OCI-LY1 (cell line): ENCODE data around the gene CPLX1.
A peak's percentile ranks its signal among the peaks of the same experiment; 100 is the strongest.

Experiments
- H2AFZ ChIP-seq: fragments of 200-600 bp; sonication (generic), shearing (Covaris generic); 2 replicates; pipeline ENCODE4 v1.6.0; 2014; ENCODE audit warnings: antibody characterized with exemption, mild to moderate bottlenecking, low read length
- H3F3A ChIP-seq: fragments of 200-600 bp; sonication (generic), shearing (Covaris generic); 2 replicates; pipeline ENCODE4 v1.6.0; 2014; ENCODE audit warnings: mild to moderate bottlenecking, antibody characterized with exemption, low read length, moderate library complexity; ENCODE audit not compliant: insufficient read depth
- H3K27ac ChIP-seq: fragments of 200-600 bp; sonication (generic); 2 replicates; pipeline ENCODE4 v1.5.1; 2014; ENCODE audit warnings: low read length, mixed run types, mild to moderate bottlenecking, low read depth; ENCODE audit not compliant: poor library complexity, severe bottlenecking
- H3K27me3 ChIP-seq: fragments of 200-600 bp; sonication (generic); 2 replicates; pipeline ENCODE4 v1.6.0; 2014; ENCODE audit warnings: antibody characterized with exemption, mild to moderate bottlenecking, low read length, moderate library complexity; ENCODE audit not compliant: insufficient read depth
- H3K36me3 ChIP-seq: fragments of 200-600 bp; sonication (generic); 2 replicates; pipeline ENCODE4 v1.6.1; 2014; ENCODE audit warnings: mild to moderate bottlenecking, antibody characterized with exemption, low read length, moderate library complexity, mixed read lengths; ENCODE audit not compliant: insufficient read depth
- H3K4me1 ChIP-seq: fragments of 200-600 bp; sonication (generic); 2 replicates; pipeline ENCODE4 v1.5.1; 2014; ENCODE audit warnings: mild to moderate bottlenecking, low read length, moderate library complexity; ENCODE audit not compliant: insufficient read depth, severe bottlenecking
- H3K4me2 ChIP-seq: fragments of 200-600 bp; sonication (generic), shearing (Covaris generic); 2 replicates; pipeline ENCODE4 v1.6.1; 2014; ENCODE audit warnings: low read length
- H3K4me3 ChIP-seq: fragments of 200-600 bp; sonication (generic); 2 replicates; pipeline ENCODE4 v1.5.1; 2014; ENCODE audit warnings: low read length, low read depth, mild to moderate bottlenecking, mixed read lengths; ENCODE audit not compliant: poor library complexity, severe bottlenecking
- H3K79me2 ChIP-seq: fragments of 200-600 bp; shearing (Covaris generic); 2 replicates; pipeline ENCODE4 v1.6.1; 2016; ENCODE audit warnings: mixed run types, low read length, mixed read lengths; ENCODE audit not compliant: insufficient read depth
- H3K9ac ChIP-seq: fragments of 200-600 bp; sonication (generic), shearing (Covaris generic); 2 replicates; pipeline ENCODE4 v1.6.1; 2014; ENCODE audit warnings: mild to moderate bottlenecking, low read length, mixed read lengths
- H3K9me2 ChIP-seq: fragments of 200-600 bp; sonication (generic), shearing (Covaris generic); 2 replicates; pipeline ENCODE4 v1.6.1; 2014; ENCODE audit warnings: low read depth, mild to moderate bottlenecking, low read length, mixed read lengths
- H3K9me3 ChIP-seq: fragments of 200-600 bp; shearing (Covaris generic); 2 replicates; pipeline ENCODE4 v1.6.1; 2014; ENCODE audit warnings: low read length, mixed read lengths
- H4K20me1 ChIP-seq: fragments of 200-600 bp; sonication (generic), shearing (Covaris generic); 2 replicates; pipeline ENCODE4 v1.6.0; 2016; ENCODE audit warnings: mild to moderate bottlenecking, low read length; ENCODE audit not compliant: insufficient read depth
- EZH2 ChIP-seq: fragments of 200-600 bp; sonication (generic), shearing (Covaris generic); IDR thresholded peaks from 2 replicates; pipeline ENCODE4 v1.8.0; 2017; ENCODE audit warnings: borderline replicate concordance, mixed run types, mild to moderate bottlenecking, antibody characterized with exemption, low read length, moderate library complexity, mixed read lengths
- TF ChIP-seq, protein P1 (sequence below): fragments of 200-600 bp; sonication (generic), shearing (Covaris generic); IDR thresholded peaks from 2 replicates; pipeline ENCODE4 v1.5.1; 2017; ENCODE audit warnings: mild to moderate bottlenecking, antibody characterized with exemption, low read length, moderate library complexity, mixed read lengths

The CPLX1 gene

DNA sequence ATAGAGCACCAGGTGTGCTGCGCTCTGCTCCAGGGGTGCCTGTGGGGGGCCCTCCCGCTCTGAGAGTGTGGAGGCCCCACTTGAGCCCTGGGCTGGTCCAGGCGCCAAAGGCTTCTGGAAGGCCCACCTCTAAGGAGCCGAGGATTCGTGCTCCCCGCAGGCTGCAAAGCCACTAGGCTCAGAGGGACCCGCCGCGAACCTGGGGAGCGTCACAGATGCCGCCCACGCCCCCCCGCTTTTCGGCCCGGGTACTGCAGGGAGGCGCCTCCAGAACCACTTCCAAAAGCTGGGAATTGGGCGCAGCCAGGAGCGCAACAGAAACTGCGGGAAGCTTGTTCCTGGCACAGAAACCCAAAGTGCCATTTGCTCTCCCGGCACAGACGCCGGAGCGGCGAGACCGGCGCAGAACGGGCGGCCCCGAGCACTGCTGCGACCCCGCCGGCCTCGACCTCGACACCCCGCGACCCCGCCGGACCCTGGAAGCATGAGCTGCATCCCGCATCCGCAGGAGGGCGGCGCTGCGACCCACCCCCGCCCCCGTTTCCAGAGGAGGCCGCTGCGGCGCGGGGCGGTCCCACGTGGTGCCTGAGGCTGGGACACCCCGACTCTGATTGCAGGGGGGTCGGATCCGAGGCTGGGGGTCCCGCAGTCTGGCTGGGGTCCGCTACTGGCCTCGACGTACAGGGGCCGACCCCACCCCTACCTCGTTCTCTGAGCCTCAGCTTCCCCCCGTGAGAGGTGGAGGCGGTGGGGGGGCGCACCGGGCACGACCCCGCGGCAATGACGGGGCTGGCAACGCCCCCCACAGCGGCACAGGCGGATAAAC, 30.8 kb downstream of the CPLX1 start:
- Histone ChIP-seq H4K20me1 (no peaks in the 10 kb centered on the region), H3F3A (no peaks in the 10 kb centered on the region), H3K9me3 (no peaks in the 10 kb centered on the region), H3K9ac (peak overlapping the region; percentile 29; the same call in 1 of the 2 replicates), H2AFZ (no peak overlapping the region), H3K4me1 (peaks cover 39% of the 10 kb centered on the region), H3K27ac (peak overlapping the region; percentile 74), H3K79me2 (no peaks in the 10 kb centered on the region), H3K36me3 (no peaks in the 10 kb centered on the region), H3K27me3 (no peaks in the 10 kb centered on the region), H3K4me3 (peak overlapping the region; percentile 44), H3K4me2 (peak overlapping the region; percentile 54), H3K9me2 (no peaks in the 10 kb centered on the region)
- TF ChIP-seq, protein P1, sequence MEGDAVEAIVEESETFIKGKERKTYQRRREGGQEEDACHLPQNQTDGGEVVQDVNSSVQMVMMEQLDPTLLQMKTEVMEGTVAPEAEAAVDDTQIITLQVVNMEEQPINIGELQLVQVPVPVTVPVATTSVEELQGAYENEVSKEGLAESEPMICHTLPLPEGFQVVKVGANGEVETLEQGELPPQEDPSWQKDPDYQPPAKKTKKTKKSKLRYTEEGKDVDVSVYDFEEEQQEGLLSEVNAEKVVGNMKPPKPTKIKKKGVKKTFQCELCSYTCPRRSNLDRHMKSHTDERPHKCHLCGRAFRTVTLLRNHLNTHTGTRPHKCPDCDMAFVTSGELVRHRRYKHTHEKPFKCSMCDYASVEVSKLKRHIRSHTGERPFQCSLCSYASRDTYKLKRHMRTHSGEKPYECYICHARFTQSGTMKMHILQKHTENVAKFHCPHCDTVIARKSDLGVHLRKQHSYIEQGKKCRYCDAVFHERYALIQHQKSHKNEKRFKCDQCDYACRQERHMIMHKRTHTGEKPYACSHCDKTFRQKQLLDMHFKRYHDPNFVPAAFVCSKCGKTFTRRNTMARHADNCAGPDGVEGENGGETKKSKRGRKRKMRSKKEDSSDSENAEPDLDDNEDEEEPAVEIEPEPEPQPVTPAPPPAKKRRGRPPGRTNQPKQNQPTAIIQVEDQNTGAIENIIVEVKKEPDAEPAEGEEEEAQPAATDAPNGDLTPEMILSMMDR: no peak
- no peak for TF ChIP-seq EZH2

- Histone ChIP-seq H3K27ac (peak overlapping the region; percentile 74), H4K20me1 (no peaks in the 10 kb centered on the region), H3K27me3 (no peaks in the 10 kb centered on the region), H3K9me3 (no peaks in the 10 kb centered on the region), H3F3A (no peaks in the 10 kb centered on the region), H3K9me2 (no peaks in the 10 kb centered on the region), H3K79me2 (no peaks in the 10 kb centered on the region), H3K4me2 (peak overlapping the region; percentile 54), H3K36me3 (no peaks in the 10 kb centered on the region), H2AFZ (no peak overlapping the region), H3K9ac (no peak overlapping the region; the same call in 1 of the 2 replicates), H3K4me1 (peaks cover 39% of the 10 kb centered on the region), H3K4me3 (no peak overlapping the region)
- TF ChIP-seq EZH2: no peak
- TF ChIP-seq, protein P1: no peak
Observed at GRCh38 chr4:793941-794621, 31.8 kb downstream of the CPLX1 start.

DNA sequence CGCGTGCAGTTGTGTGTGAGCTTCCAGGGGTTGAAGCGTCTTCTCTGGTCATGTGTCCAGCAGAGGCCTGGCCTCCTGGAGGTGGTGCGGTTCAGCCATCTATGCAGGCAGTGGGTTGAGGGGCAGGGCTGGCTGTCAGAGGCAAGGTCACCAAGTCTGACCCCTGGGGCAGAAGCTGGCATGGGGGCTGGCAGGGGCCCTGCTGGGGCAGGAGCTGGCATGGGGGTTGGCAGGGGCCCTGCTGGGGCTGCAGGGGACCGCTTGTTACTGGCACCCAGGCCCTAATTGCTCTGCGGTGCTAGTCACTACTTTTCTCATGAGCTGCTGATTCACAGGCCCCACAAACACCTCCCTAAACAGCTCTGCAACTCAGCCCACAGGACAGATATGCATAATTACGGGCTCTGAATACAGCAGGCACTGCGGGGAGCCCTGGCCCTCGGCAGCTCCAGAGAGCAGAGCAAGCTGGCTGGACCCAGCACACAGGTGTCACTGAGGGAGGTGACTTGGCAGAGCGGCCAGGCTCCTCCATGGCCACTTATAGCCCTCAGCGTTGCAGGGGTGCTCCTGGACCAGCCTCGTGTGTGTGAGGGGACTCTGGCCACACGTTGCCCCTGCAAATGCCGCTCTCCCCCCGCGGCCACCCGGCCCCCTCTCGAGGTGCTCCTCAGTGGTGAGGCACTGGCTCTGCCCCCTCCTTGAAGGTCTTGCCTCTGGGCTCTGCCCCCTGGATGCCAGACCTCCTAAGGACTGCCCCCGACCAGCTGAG, 32.7 kb downstream of the CPLX1 start:
- Histone ChIP-seq H3K9me2 (no peaks in the 10 kb centered on the region), H2AFZ (no peak overlapping the region), H3K27ac (peak overlapping the region; percentile 74), H3K4me3 (peak overlapping the region; percentile 19), H3F3A (no peaks in the 10 kb centered on the region), H3K79me2 (no peaks in the 10 kb centered on the region), H3K9me3 (no peaks in the 10 kb centered on the region), H4K20me1 (no peaks in the 10 kb centered on the region), H3K9ac (no peak overlapping the region; the same call in 1 of the 2 replicates), H3K4me2 (peak overlapping the region; percentile 56; the same call in 1 of the 2 replicates), H3K27me3 (no peaks in the 10 kb centered on the region), H3K4me1 (peaks cover 39% of the 10 kb centered on the region), H3K36me3 (no peaks in the 10 kb centered on the region)
- TF ChIP-seq EZH2: no peak
- TF ChIP-seq, protein P1: no peak
